CD8-positive, alpha-beta memory T cell (primary cell): ENCODE data around the gene GAB2. TPM values are rescaled to one million over a fixed set of nuclear protein-coding genes. Genes with fewer than 3 reads are reported as not detected.
A peak's percentile ranks its signal among the peaks of the same experiment; 100 is the strongest.

Experiments
- CTCF ChIA-PET: fragments of 350-600 bp; sonication (Branson Sonifier 250); formaldehyde crosslinking; loops from one replicate; lab custom pipeline; 2021; ENCODE audit warnings: antibody characterized with exemption; lab: Charles Lee
- POLR2A ChIA-PET: fragments of 350-600 bp; sonication (Branson Sonifier 250); formaldehyde crosslinking; loops from one replicate; lab custom pipeline; 2021; ENCODE audit warnings: antibody characterized with exemption; lab: Charles Lee
- DNase-seq, 5 donors: peaks; one replicate each; pipeline versions ENCODE4 v3.0.0 to v3.0.0-alpha.2; 2020 to 2022; ENCODE audit warnings: mixed read lengths in 1 of 5
- H3K27ac ChIP-seq: one replicate; pipeline ENCODE4 v1.7.0; 2013; ENCODE audit warnings: low read depth, mild to moderate bottlenecking, low read length, moderate library complexity
- H3K27me3 ChIP-seq: 2 replicates; pipeline ENCODE4 v1.7.0; 2013; ENCODE audit warnings: low read length, mild to moderate bottlenecking; ENCODE audit not compliant: insufficient read depth, poor library complexity, severe bottlenecking
- H3K36me3 ChIP-seq: 2 replicates; pipeline ENCODE4 v1.7.0; 2013; ENCODE audit warnings: mild to moderate bottlenecking, low read length, moderate library complexity; ENCODE audit not compliant: insufficient read depth
- H3K4me1 ChIP-seq: 2 replicates; pipeline ENCODE4 v1.7.0; 2013; ENCODE audit warnings: mild to moderate bottlenecking, low read length, moderate library complexity; ENCODE audit not compliant: insufficient read depth
- H3K4me3 ChIP-seq: 2 replicates; pipeline ENCODE4 v1.7.0; 2013; ENCODE audit warnings: mild to moderate bottlenecking, low read length
- H3K9me3 ChIP-seq: 2 replicates; pipeline ENCODE4 v1.7.0; 2013; ENCODE audit warnings: mild to moderate bottlenecking, low read length
- H3K27ac Mint-ChIP-seq, 8 donors: one replicate each; pipeline ENCODE4 v1.8.0; 2020 to 2021; ENCODE audit warnings: mixed read lengths in 8 of 8, mild to moderate bottlenecking in 6 of 8, inconsistent platforms in 3 of 8, moderate library complexity in 3 of 8
- H3K27me3 Mint-ChIP-seq, 2 donors: one replicate each; pipeline ENCODE4 v1.8.0; 2020 to 2021; ENCODE audit warnings: mixed read lengths in 2 of 2, mild to moderate bottlenecking in 1 of 2, moderate library complexity in 1 of 2
- H3K36me3 Mint-ChIP-seq, 3 donors: one replicate each; pipeline ENCODE4 v1.8.0; 2020 to 2021; ENCODE audit warnings: mixed read lengths in 3 of 3, inconsistent platforms in 1 of 3, mild to moderate bottlenecking in 1 of 3
- H3K4me1 Mint-ChIP-seq, 3 donors: one replicate each; pipeline ENCODE4 v1.8.0; 2020 to 2021; ENCODE audit warnings: mixed read lengths in 3 of 3, inconsistent platforms in 1 of 3, mild to moderate bottlenecking in 1 of 3
- H3K4me3 Mint-ChIP-seq, 7 donors: one replicate each; pipeline ENCODE4 v1.8.0; 2020 to 2021; ENCODE audit warnings: mixed read lengths in 7 of 7, mild to moderate bottlenecking in 6 of 7, moderate library complexity in 4 of 7, inconsistent platforms in 2 of 7
- H3K9me3 Mint-ChIP-seq, 5 donors: one replicate each; pipeline ENCODE4 v1.8.0; 2020 to 2022; ENCODE audit warnings: mixed read lengths in 5 of 5, mild to moderate bottlenecking in 3 of 5, moderate library complexity in 2 of 5, inconsistent platforms in 1 of 5
- polyA plus RNA-seq: library from polyadenylated mRNA; unstranded; fragments of 300-500 nt; fragmentation: Illumina TruSeq; gene quantifications from one replicate; pipeline ENCODE4 v1.2.3, GENCODE V29; 2021
- total RNA-seq, 2 experiments: library from RNA; stranded (reverse); gene quantifications; one replicate each; pipeline ENCODE4 v1.2.3, GENCODE V29; 2021

Gene GAB2
- total and polyA plus RNA-seq, 3 experiments from 2014 or later = 2.9 to 4.3 TPM; not detected in 1

- H3K27ac Mint-ChIP-seq = no peak overlapping the region
- CTCF ChIA-PET = no interaction called here
- no peak overlapping the region for H3K4me3 ChIP-seq
- no peaks in the 10 kb centered on the region for H3K36me3 ChIP-seq
- no peaks in the 10 kb centered on the region for H3K9me3 ChIP-seq
- peaks cover 3 to 4% of the 10 kb centered on the region in 2 donors for H3K27me3 Mint-ChIP-seq
- POLR2A ChIA-PET = no interaction called here
- H3K9me3 Mint-ChIP-seq = peaks cover 8 to 23% (median 17%) of the 10 kb centered on the region in 5 donors
- DNase-seq = no peak
- no peak overlapping the region for H3K27ac ChIP-seq
- no peaks in the 10 kb centered on the region for H3K27me3 ChIP-seq
- H3K4me3 Mint-ChIP-seq = no peak overlapping the region
- peaks cover 6 to 26% (median 11%) of the 10 kb centered on the region in 3 donors for H3K36me3 Mint-ChIP-seq
- no peaks in the 10 kb centered on the region for H3K4me1 Mint-ChIP-seq
- no peaks in the 10 kb centered on the region for H3K4me1 ChIP-seq
These were observed 147.8 kb downstream of the GAB2 start for GRCh38 chr11:78269806-78270205.

GRCh38 chr11:78268591-78269410 lies 148.8 kb downstream of the GAB2 start:
- Mint-ChIP-seq H3K27me3 (peaks cover 3 to 4% of the 10 kb centered on the region in 2 donors), H3K27ac (peak overlapping the region in 1 of 8 donors; percentile 76), H3K4me1 (no peaks in the 10 kb centered on the region), H3K9me3 (peaks cover 8 to 21% (median 16%) of the 10 kb centered on the region in 5 donors), H3K4me3 (no peak overlapping the region), H3K36me3 (peaks cover 6 to 22% (median 10%) of the 10 kb centered on the region in 3 donors)
- Histone ChIP-seq H3K36me3 (no peaks in the 10 kb centered on the region), H3K9me3 (no peaks in the 10 kb centered on the region), H3K4me1 (no peaks in the 10 kb centered on the region), H3K27ac (no peak overlapping the region), H3K27me3 (no peaks in the 10 kb centered on the region), H3K4me3 (no peak overlapping the region)
- DNase-seq = no peak
- ChIA-PET POLR2A (no interaction called here), CTCF (no interaction called here)

GRCh38 chr11:78266451-78266850 lies 151.2 kb downstream of the GAB2 start:
- H3K27ac Mint-ChIP-seq = peak overlapping the region in 1 of 8 donors; percentile 77
- Histone ChIP-seq H3K9me3 (no peaks in the 10 kb centered on the region), H3K27me3 (no peaks in the 10 kb centered on the region), H3K4me3 (no peak overlapping the region), H3K36me3 (no peaks in the 10 kb centered on the region), H3K27ac (no peak overlapping the region), H3K4me1 (no peaks in the 10 kb centered on the region)
- H3K9me3 Mint-ChIP-seq = peaks cover 0 to 2% (median 0%) of the 10 kb centered on the region in 5 donors
- POLR2A ChIA-PET = no interaction called here
- peaks cover 3 to 4% of the 10 kb centered on the region in 2 donors for H3K27me3 Mint-ChIP-seq
- no peak overlapping the region for H3K4me3 Mint-ChIP-seq
- CTCF ChIA-PET = no interaction called here
- H3K4me1 Mint-ChIP-seq = no peaks in the 10 kb centered on the region
- no peak for DNase-seq
- peaks cover 0 to 3% (median 0%) of the 10 kb centered on the region in 3 donors for H3K36me3 Mint-ChIP-seq

- H3K36me3 ChIP-seq = no peaks in the 10 kb centered on the region
- POLR2A ChIA-PET = no interaction called here
- CTCF ChIA-PET = no interaction called here
- H3K4me3 ChIP-seq = no peak overlapping the region
- H3K27ac ChIP-seq = no peak overlapping the region
- DNase-seq = no peak
- H3K4me1 ChIP-seq = no peaks in the 10 kb centered on the region
- H3K36me3 Mint-ChIP-seq = no peaks in the 10 kb centered on the region
- no peaks in the 10 kb centered on the region for H3K4me1 Mint-ChIP-seq
- H3K9me3 ChIP-seq = no peaks in the 10 kb centered on the region
- H3K27ac Mint-ChIP-seq = no peak overlapping the region
- H3K9me3 Mint-ChIP-seq = no peaks in the 10 kb centered on the region
- H3K27me3 ChIP-seq = no peaks in the 10 kb centered on the region
- H3K27me3 Mint-ChIP-seq = peaks cover 3 to 4% of the 10 kb centered on the region in 2 donors
- H3K4me3 Mint-ChIP-seq = no peak overlapping the region
These were observed 152.3 kb downstream of the GAB2 start for GRCh38 chr11:78265326-78265725.

GRCh38 chr11:78262691-78263090 lies 154.9 kb downstream of the GAB2 start:
- Mint-ChIP-seq H3K4me3 (no peak overlapping the region), H3K9me3 (no peaks in the 10 kb centered on the region), H3K27ac (peak overlapping the region in 1 of 8 donors; percentile 65), H3K27me3 (peaks cover 3 to 4% of the 10 kb centered on the region in 2 donors), H3K36me3 (no peaks in the 10 kb centered on the region), H3K4me1 (no peaks in the 10 kb centered on the region)
- Histone ChIP-seq H3K4me1 (no peaks in the 10 kb centered on the region), H3K9me3 (no peaks in the 10 kb centered on the region), H3K36me3 (no peaks in the 10 kb centered on the region), H3K4me3 (no peak overlapping the region), H3K27me3 (no peaks in the 10 kb centered on the region), H3K27ac (no peak overlapping the region)
- no peak for DNase-seq
- POLR2A ChIA-PET = no interaction called here
- CTCF ChIA-PET = no interaction called here

- H3K9me3 ChIP-seq = no peaks in the 10 kb centered on the region
- no peak overlapping the region for H3K4me3 ChIP-seq
- Mint-ChIP-seq H3K27ac (peak overlapping the region in 1 of 8 donors; percentile 65), H3K36me3 (no peaks in the 10 kb centered on the region), H3K27me3 (peaks cover 3 to 4% of the 10 kb centered on the region in 2 donors), H3K9me3 (no peaks in the 10 kb centered on the region), H3K4me3 (no peak overlapping the region), H3K4me1 (no peaks in the 10 kb centered on the region)
- CTCF ChIA-PET = no interaction called here
- POLR2A ChIA-PET = no interaction called here
- H3K27ac ChIP-seq = no peak overlapping the region
- DNase-seq = no peak
- H3K36me3 ChIP-seq = no peaks in the 10 kb centered on the region
- H3K27me3 ChIP-seq = no peaks in the 10 kb centered on the region
- H3K4me1 ChIP-seq = no peaks in the 10 kb centered on the region
These were observed 155.4 kb downstream of the GAB2 start for GRCh38 chr11:78262238-78262637.

- Mint-ChIP-seq H3K36me3 (no peaks in the 10 kb centered on the region), H3K27ac (no peak overlapping the region), H3K27me3 (peaks cover 3 to 4% of the 10 kb centered on the region in 2 donors), H3K4me3 (no peak overlapping the region), H3K4me1 (no peaks in the 10 kb centered on the region), H3K9me3 (no peaks in the 10 kb centered on the region)
- CTCF ChIA-PET = interaction anchor here (1.6 kb wide), 1 partner anchor 10 kb away, joined by 6 read pairs; no protein-coding TSS in a partner anchor
- Histone ChIP-seq H3K27me3 (no peaks in the 10 kb centered on the region), H3K36me3 (no peaks in the 10 kb centered on the region), H3K4me3 (no peak overlapping the region), H3K4me1 (no peaks in the 10 kb centered on the region), H3K27ac (no peak overlapping the region), H3K9me3 (no peaks in the 10 kb centered on the region)
- no peak for DNase-seq
- POLR2A ChIA-PET = no interaction called here
These were observed 155.8 kb downstream of the GAB2 start for GRCh38 chr11:78261828-78262227.

GRCh38 chr11:78261367-78261766 lies 156.3 kb downstream of the GAB2 start:
- ChIA-PET POLR2A (no interaction called here), CTCF (interaction anchor here (1.6 kb wide), 1 partner anchor 9 kb away, joined by 6 read pairs; no protein-coding TSS in a partner anchor)
- Mint-ChIP-seq H3K27ac (peak overlapping the region in 1 of 8 donors; percentile 39), H3K4me1 (no peaks in the 10 kb centered on the region), H3K36me3 (no peaks in the 10 kb centered on the region), H3K4me3 (no peak overlapping the region), H3K27me3 (peaks cover under 1 to 3% of the 10 kb centered on the region in 2 donors), H3K9me3 (no peaks in the 10 kb centered on the region)
- no peaks in the 10 kb centered on the region for H3K27me3 ChIP-seq
- H3K9me3 ChIP-seq = no peaks in the 10 kb centered on the region
- no peaks in the 10 kb centered on the region for H3K36me3 ChIP-seq
- no peak for DNase-seq
- H3K27ac ChIP-seq = no peak overlapping the region
- no peak overlapping the region for H3K4me3 ChIP-seq
- H3K4me1 ChIP-seq = no peaks in the 10 kb centered on the region
